DND-41 (cell line): Measurements from ENCODE around the gene LAMB4.
A peak's percentile ranks its signal among the peaks of the same experiment; 100 is the strongest.

Experiments
- ATAC-seq: fragments of 200-7000 bp; cut with Tn5 transposase; 3 replicates; pipeline ENCODE4 v1.9.1; 2021; ENCODE audit warnings: low read depth; ENCODE audit not compliant: insufficient read depth
- DNase-seq: peaks from one replicate; pipeline ENCODE4 v3.0.0-alpha.2; 2020
- H2AFZ ChIP-seq: 2 replicates; pipeline ENCODE4 v1.6.0; 2012; ENCODE audit warnings: low read depth, low read length
- H3K27ac ChIP-seq: 2 replicates; pipeline ENCODE4 v1.5.1; 2012; ENCODE audit warnings: low read length, inconsistent platforms
- H3K27me3 ChIP-seq: fragments of 200-600 bp; sonication (generic); 2 replicates; pipeline ENCODE4 v1.6.0; 2012; ENCODE audit warnings: low read length, mild to moderate bottlenecking, inconsistent platforms; ENCODE audit not compliant: insufficient read depth, poor library complexity
- H3K36me3 ChIP-seq: 2 replicates; pipeline ENCODE4 v1.5.1; 2012; ENCODE audit warnings: low read length, inconsistent platforms; ENCODE audit not compliant: insufficient read depth
- H3K4me1 ChIP-seq: 2 replicates; pipeline ENCODE4 v1.5.1; 2012; ENCODE audit warnings: mild to moderate bottlenecking, low read length; ENCODE audit not compliant: insufficient read depth
- H3K4me2 ChIP-seq: 2 replicates; pipeline ENCODE4 v1.6.0; 2012; ENCODE audit warnings: mild to moderate bottlenecking, moderate library complexity, low read length, inconsistent platforms; ENCODE audit not compliant: insufficient read depth
- H3K4me3 ChIP-seq, 2 experiments: fragments of 200-600 bp in 1 of 2; shearing (Covaris generic) in 1 of 2; 2 replicates each; pipeline ENCODE4 v1.5.1; 2012 to 2016; ENCODE audit warnings: inconsistent platforms in 2 of 2, low read length in 2 of 2, mild to moderate bottlenecking in 2 of 2, low read depth in 1 of 2, moderate library complexity in 1 of 2
- H3K79me2 ChIP-seq: 2 replicates; pipeline ENCODE4 v1.6.0; 2012; ENCODE audit warnings: low read length, inconsistent platforms; ENCODE audit not compliant: insufficient read depth
- H3K9ac ChIP-seq: 2 replicates; pipeline ENCODE4 v1.6.0; 2012; ENCODE audit warnings: low read depth, mild to moderate bottlenecking, inconsistent platforms, low read length, moderate library complexity
- H3K9me3 ChIP-seq: 2 replicates; pipeline ENCODE4 v1.5.1; 2012; ENCODE audit warnings: low read length, moderate library complexity, mild to moderate bottlenecking, inconsistent platforms; ENCODE audit not compliant: insufficient read depth, severe bottlenecking
- H4K20me1 ChIP-seq: 2 replicates; pipeline ENCODE4 v1.6.0; 2012; ENCODE audit warnings: low read length; ENCODE audit not compliant: insufficient read depth
- CTCF ChIP-seq: IDR thresholded peaks from 2 replicates; pipeline ENCODE4 v1.5.1; 2012; ENCODE audit warnings: borderline replicate concordance, low read length, moderate library complexity, mild to moderate bottlenecking; ENCODE audit not compliant: poor library complexity, severe bottlenecking; ENCODE audit errors: extremely low read depth
- EZH2 ChIP-seq: IDR thresholded peaks from 3 replicates; pipeline ENCODE4 v1.6.1; 2012; ENCODE audit warnings: borderline replicate concordance, low read depth, mild to moderate bottlenecking, moderate library complexity, low read length, inconsistent platforms; ENCODE audit not compliant: severe bottlenecking

Gene LAMB4

GRCh38 chr7:108051454-108051853 lies 78.7 kb downstream of the LAMB4 start:
- no peaks in the 10 kb centered on the region for H3K27me3 ChIP-seq
- no peaks in the 10 kb centered on the region for H3K79me2 ChIP-seq
- H3K9ac ChIP-seq: no peak overlapping the region
- H2AFZ ChIP-seq: no peak overlapping the region
- H3K9me3 ChIP-seq: no peaks in the 10 kb centered on the region
- H3K36me3 ChIP-seq: no peaks in the 10 kb centered on the region
- no peak overlapping the region for H3K4me3 ChIP-seq
- DNase-seq: no peak
- ATAC-seq: no peak
- no peak overlapping the region for H3K4me2 ChIP-seq
- H4K20me1 ChIP-seq: no peaks in the 10 kb centered on the region
- TF ChIP-seq EZH2: no peak
- TF ChIP-seq CTCF: no peak
- no peaks in the 10 kb centered on the region for H3K4me1 ChIP-seq
- H3K27ac ChIP-seq: no peak overlapping the region

- no peak overlapping the region for H2AFZ ChIP-seq
- H3K4me1 ChIP-seq: no peaks in the 10 kb centered on the region
- H3K9me3 ChIP-seq: no peaks in the 10 kb centered on the region
- DNase-seq (peak; percentile 11), ATAC-seq (peak; percentile 77)
- no peak overlapping the region for H3K9ac ChIP-seq
- H3K79me2 ChIP-seq: no peaks in the 10 kb centered on the region
- no peak overlapping the region for H3K4me3 ChIP-seq
- H3K36me3 ChIP-seq: no peaks in the 10 kb centered on the region
- no peaks in the 10 kb centered on the region for H3K27me3 ChIP-seq
- no peak overlapping the region for H3K4me2 ChIP-seq
- no peaks in the 10 kb centered on the region for H4K20me1 ChIP-seq
- TF ChIP-seq CTCF: no peak
- no peak for TF ChIP-seq EZH2
- H3K27ac ChIP-seq: no peak overlapping the region
Measured at GRCh38 chr7:108049962-108050361, 80.2 kb downstream of the LAMB4 start.

GRCh38 chr7:108048422-108048821 lies 81.7 kb downstream of the LAMB4 start:
- no peaks in the 10 kb centered on the region for H4K20me1 ChIP-seq
- H3K36me3 ChIP-seq: no peaks in the 10 kb centered on the region
- H3K4me3 ChIP-seq: no peak overlapping the region
- H3K9ac ChIP-seq: no peak overlapping the region
- H3K4me2 ChIP-seq: no peak overlapping the region
- no peak for TF ChIP-seq EZH2
- no peak for TF ChIP-seq CTCF
- no peaks in the 10 kb centered on the region for H3K79me2 ChIP-seq
- no peak overlapping the region for H3K27ac ChIP-seq
- DNase-seq (no peak), ATAC-seq (no peak)
- H2AFZ ChIP-seq: no peak overlapping the region
- no peaks in the 10 kb centered on the region for H3K9me3 ChIP-seq
- H3K4me1 ChIP-seq: no peaks in the 10 kb centered on the region
- peaks cover 4% of the 10 kb centered on the region for H3K27me3 ChIP-seq

GRCh38 chr7:108046952-108047506 lies 83.1 kb downstream of the LAMB4 start:
- ATAC-seq (no peak), DNase-seq (no peak)
- no peaks in the 10 kb centered on the region for H3K79me2 ChIP-seq
- no peak overlapping the region for H3K9ac ChIP-seq
- no peaks in the 10 kb centered on the region for H4K20me1 ChIP-seq
- H3K27ac ChIP-seq: no peak overlapping the region
- H3K4me3 ChIP-seq: no peak overlapping the region
- H3K4me1 ChIP-seq: no peaks in the 10 kb centered on the region
- no peak overlapping the region for H3K4me2 ChIP-seq
- no peak overlapping the region for H2AFZ ChIP-seq
- TF ChIP-seq EZH2 (no peak), CTCF (no peak)
- H3K9me3 ChIP-seq: no peaks in the 10 kb centered on the region
- H3K36me3 ChIP-seq: no peaks in the 10 kb centered on the region
- H3K27me3 ChIP-seq: peaks cover 4% of the 10 kb centered on the region
